ENCODE data around the gene SLC25A24.

The SLC25A24 gene

DNA sequence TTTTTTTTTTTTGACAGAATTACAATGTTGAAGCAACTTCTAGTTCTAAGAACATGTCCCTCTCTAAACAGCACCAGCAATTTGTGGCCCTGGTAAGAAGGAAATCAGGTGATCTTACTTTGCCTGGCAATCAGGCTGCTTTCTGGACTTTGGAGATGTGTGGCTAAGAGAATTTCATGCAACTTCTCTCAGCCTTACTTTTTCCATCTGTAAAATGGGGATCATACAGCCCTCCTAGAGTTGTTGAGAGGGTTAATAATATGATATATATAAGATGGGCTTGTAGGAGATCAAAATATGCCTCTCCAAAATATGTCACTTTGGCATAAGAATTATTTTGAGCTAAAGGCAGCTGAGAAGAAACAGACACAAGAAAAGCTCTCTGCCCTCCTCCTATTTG is 92.0 kb downstream of the SLC25A24 start:
- no peak for TF ChIP-seq GATA3 (IDR thresholded peaks at IDR 0.05; ENCODE audit: low read depth, low read length)

DNA sequence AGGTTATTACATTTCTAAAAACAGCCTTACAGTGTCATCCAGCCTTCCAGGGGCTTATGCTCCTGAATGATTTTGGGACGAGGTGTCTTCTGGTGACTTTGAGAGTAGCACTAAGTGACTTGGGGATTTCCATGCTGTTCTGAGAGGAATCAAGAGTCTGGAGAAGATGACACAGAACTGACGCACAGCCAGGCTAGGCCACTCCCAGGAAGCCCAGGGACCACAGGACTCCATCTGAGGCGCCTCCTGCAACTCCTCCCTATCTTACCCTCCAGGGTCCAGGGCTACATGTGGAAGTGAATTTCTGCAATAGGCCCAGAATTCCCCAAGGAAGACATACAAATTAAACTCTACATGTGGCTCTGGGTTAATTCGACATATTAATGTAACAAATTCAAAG is 92.5 kb downstream of the SLC25A24 start:
- TF ChIP-seq GATA2 (IDR thresholded peaks at IDR 0.05; ENCODE audit: low read depth, low read length) (no peak), GATA3 (IDR thresholded peaks at IDR 0.05; ENCODE audit: low read depth, low read length) (no peak)

DNA sequence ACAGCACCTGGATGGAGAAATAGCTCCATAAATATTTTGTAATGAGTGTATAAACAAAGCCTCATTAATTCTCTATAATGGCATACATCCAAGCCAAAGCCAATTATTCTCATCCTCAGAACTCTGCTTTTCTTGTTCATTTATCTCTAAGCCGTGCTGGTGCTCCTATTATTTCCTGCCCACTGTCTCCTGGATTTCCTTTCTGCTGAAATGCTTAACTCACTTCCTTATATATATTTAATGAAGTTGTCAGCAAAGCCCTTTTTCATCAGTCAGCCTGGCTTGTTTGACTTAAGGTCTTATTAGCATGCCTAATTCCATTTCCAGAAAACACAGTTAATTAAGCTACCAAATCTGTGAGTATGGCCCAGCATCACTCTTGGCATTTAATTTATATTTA is 93.4 kb downstream of the SLC25A24 start:
- TF ChIP-seq GATA2 (IDR thresholded peaks at IDR 0.05; ENCODE audit: low read depth, low read length): no peak
- no peak for TF ChIP-seq GATA3 (IDR thresholded peaks at IDR 0.05; ENCODE audit: low read depth, low read length)

DNA sequence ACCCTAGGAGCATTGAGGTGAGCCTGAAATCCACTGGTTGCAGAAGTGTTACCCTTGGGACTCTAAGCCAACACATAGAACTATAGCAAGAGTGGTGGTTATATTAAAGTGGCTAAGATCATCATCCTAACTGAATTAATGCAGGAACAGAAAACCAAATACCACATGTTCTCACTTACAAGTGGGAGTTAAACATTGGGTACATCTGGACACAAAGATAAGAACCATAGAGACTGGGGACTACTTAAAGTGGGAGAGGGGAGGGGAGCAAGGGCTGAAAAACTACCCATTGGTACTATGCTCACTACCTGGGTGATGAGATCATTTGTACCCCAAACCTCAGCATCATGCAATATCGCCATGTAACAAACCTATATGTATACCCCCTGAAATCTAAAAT is 100.0 kb downstream of the SLC25A24 start:
- no peak for TF ChIP-seq GATA3 (IDR thresholded peaks at IDR 0.05; ENCODE audit: low read depth, low read length)
- TF ChIP-seq GATA2 (IDR thresholded peaks at IDR 0.05; ENCODE audit: low read depth, low read length): no peak

DNA sequence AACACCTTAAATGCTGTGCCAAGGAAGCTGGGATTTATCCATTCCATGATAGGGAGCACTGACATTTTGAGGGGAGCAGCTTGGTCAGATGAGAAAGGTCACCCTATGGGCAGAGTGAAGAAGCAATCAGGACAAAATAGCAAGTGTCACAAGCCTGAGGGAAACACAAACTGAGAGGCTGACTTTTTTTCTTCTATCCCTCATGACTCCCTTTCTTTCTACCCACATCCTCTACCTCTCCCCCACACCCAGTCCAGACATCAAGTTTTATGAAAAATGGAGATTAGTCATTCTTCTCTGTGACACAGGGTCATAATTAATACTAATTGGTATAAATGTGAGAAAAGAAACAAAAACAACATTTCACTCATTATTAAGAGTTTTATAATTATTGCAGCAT is 103.1 kb downstream of the SLC25A24 start:
- TF ChIP-seq GATA2 (IDR thresholded peaks at IDR 0.05; ENCODE audit: low read depth, low read length): no peak
- TF ChIP-seq GATA3 (IDR thresholded peaks at IDR 0.05; ENCODE audit: low read depth, low read length): no peak

DNA sequence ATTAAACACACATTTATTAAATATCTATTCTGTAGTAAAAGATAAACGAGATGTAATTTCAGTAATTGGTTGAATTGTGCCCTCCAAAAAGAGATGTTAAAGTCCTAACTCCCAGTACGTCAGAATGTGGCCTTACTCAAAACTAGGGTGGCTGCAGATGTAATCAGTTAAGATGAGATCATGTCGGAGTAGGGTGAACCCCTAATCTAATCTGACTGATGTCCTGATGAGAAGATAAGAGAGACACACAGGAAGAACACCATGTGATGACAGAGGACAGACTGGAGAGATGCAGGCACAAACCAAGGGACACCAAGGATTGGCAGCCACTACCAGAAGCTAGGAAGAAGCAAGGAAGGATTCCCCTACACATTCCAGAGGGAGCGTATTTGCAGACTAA is 104.1 kb downstream of the SLC25A24 start:
- TF ChIP-seq GATA2 (IDR thresholded peaks at IDR 0.05; ENCODE audit: low read depth, low read length) (0 out of 2 replicates have a peak, but pooled peaks have one; percentile 27), GATA3 (IDR thresholded peaks at IDR 0.05; ENCODE audit: low read depth, low read length) (no peak)

DNA sequence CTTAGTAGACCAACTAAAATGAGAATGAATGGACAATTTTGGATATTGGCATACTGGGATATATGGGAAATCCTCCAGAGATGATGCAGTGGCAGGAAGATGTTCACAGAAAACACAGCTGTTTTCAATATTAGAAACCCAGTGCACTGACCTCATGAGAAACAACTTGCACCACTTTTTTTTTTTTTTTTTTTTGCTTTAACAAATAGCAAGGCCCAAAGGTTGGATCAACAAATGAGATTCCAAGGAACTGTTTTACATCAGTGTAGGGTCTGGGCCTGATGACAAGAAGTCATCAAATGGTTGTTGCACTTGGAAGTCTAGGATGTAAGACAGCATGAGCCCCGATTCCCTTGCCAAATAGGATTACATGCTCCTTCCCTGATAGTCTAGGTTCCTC is 110.7 kb downstream of the SLC25A24 start:
- no peak for TF ChIP-seq GATA3 (IDR thresholded peaks at IDR 0.05; ENCODE audit: low read depth, low read length)
- no peak for TF ChIP-seq GATA2 (IDR thresholded peaks at IDR 0.05; ENCODE audit: low read depth, low read length)

DNA sequence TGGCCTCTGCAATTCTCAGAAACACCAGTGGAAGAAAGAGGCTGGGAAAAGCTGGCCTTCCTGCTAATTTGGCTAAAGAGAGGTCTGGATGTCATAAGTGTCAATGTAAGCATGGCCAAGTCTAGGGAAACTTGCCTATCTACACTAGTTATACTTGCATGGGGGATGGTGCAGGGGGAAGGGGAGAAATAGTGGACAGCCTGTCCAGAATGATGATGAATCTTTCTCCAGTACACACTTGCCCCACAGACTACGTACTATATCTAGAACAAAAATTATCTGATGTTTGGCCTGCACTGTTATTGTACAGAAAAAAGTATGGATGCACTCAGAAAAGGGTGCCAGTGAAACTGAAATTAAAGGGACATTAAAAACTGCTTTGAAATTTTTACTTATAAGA is 114.5 kb downstream of the SLC25A24 start:
- TF ChIP-seq GATA2 (IDR thresholded peaks at IDR 0.05; ENCODE audit: low read depth, low read length) (no peak), GATA3 (IDR thresholded peaks at IDR 0.05; ENCODE audit: low read depth, low read length) (no peak)

DNA sequence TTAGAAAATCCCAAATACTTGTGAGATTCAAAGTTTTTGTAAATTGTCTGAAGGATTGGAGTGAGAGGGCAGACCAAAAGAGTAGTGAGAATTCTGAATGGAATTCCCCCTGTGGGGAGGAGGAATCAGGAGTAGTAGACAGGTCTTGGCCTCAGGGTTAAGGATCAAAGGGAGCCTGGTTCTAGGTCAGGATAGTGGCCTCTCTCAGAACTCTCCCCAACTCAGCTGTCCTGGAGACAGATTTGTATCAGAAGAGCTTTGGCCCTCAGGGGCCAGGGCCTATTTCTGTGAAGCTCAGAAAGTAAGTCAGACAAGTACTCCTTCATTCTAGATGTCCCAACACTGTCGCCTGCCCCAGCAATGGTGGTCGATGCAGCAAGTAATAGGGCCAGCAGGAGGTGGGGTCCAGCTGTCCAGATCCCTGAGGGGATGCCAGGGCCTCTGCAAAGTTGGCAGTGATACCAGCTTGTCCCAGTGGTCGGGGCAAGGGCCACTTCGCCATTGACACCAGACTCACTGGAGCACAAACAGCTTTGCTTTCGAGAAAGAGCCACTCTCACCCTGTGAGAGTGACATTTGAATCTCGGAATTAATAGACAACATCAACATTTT is 115.2 kb downstream of the SLC25A24 start:
- TF ChIP-seq GATA2 (IDR thresholded peaks at IDR 0.05; ENCODE audit: low read depth, low read length) (no peak), GATA3 (IDR thresholded peaks at IDR 0.05; ENCODE audit: low read depth, low read length) (no peak)

Data from SH-SY5Y (cell line).